OCI-LY3 (cell line): Measurements from ENCODE around the gene TTC7B.

Experiments used
- EZH2phosphoT487 ChIP-seq: fragments of 200-600 bp; shearing (Covaris generic); IDR thresholded peaks from 2 replicates; pipeline ENCODE4 v1.6.1; 2018; ENCODE audit warnings: antibody characterized with exemption, mixed run types, low read depth
- TF ChIP-seq, protein P1 (sequence below): fragments of 200-600, 300-600 bp; sonication (generic); IDR thresholded peaks from 2 replicates; pipeline ENCODE4 v1.5.1; 2014; ENCODE audit warnings: antibody characterized with exemption, low read length, low read depth

DNA sequence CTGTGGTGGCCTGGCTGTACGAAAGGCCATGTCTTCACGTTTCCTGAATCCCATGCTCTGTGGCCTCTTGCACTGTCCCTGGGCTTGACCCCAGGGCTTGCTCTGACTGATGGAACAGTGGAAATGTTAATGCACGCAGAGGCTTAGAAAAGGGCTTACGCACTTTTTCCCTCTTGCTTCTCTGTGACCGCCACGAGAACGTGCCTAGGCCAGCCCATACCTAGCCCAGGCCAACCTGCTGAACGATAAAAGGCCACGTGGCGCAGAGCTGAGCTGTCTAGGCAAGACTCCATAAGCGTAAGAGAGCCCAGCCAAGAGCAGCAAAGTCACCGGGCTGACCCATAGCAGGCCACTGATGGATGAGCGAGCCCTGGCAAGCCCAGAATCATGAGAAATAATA lies 18.3 kb downstream of the TTC7B start:
- TF ChIP-seq, protein P1, sequence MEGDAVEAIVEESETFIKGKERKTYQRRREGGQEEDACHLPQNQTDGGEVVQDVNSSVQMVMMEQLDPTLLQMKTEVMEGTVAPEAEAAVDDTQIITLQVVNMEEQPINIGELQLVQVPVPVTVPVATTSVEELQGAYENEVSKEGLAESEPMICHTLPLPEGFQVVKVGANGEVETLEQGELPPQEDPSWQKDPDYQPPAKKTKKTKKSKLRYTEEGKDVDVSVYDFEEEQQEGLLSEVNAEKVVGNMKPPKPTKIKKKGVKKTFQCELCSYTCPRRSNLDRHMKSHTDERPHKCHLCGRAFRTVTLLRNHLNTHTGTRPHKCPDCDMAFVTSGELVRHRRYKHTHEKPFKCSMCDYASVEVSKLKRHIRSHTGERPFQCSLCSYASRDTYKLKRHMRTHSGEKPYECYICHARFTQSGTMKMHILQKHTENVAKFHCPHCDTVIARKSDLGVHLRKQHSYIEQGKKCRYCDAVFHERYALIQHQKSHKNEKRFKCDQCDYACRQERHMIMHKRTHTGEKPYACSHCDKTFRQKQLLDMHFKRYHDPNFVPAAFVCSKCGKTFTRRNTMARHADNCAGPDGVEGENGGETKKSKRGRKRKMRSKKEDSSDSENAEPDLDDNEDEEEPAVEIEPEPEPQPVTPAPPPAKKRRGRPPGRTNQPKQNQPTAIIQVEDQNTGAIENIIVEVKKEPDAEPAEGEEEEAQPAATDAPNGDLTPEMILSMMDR: no peak
- no peak for TF ChIP-seq EZH2phosphoT487
